PC-9 (cell line): ENCODE data around the gene DLX4. TPM values are rescaled to one million over a fixed set of nuclear protein-coding genes. Genes with fewer than 3 reads are reported as not detected.

ENCODE experiments used
- BruUV-seq: library from RNA; stranded (reverse); fragments of 400-500 nt; replicated peaks from 2 replicates; lab custom pipeline; 2021; lab: Mats Ljungman, UMichigan
- CTCF ChIA-PET: fragments of 300-600 bp; sonication (Branson Sonifier 250); formaldehyde crosslinking; loops from one replicate; lab custom pipeline; 2022; ENCODE audit warnings: antibody characterized with exemption; lab: Charles Lee
- POLR2A ChIA-PET: fragments of 300-600 bp; sonication (Branson Sonifier 250); formaldehyde crosslinking; loops from one replicate; lab custom pipeline; 2022; ENCODE audit warnings: antibody characterized with exemption; ENCODE audit not compliant: unreplicated experiment; lab: Charles Lee
- DNase-seq, 2 experiments: peaks; one replicate each; pipeline versions ENCODE4 v3.0.0 to v3.0.0-alpha.2; 2015 to 2022; ENCODE audit warnings: mixed read lengths in 1 of 2
- H2AFZ ChIP-seq: fragments of 200-600 bp; sonication (generic); 2 replicates; pipeline ENCODE4 v1.8.1; 2017; ENCODE audit warnings: antibody characterized with exemption
- H3F3A ChIP-seq: fragments of 200-600 bp; sonication (generic); 2 replicates; pipeline ENCODE4 v1.8.1; 2017; ENCODE audit warnings: antibody characterized with exemption, mild to moderate bottlenecking, low read depth; ENCODE audit not compliant: insufficient read depth
- H3K27ac ChIP-seq: fragments of 200-600 bp; sonication (generic); 2 replicates; pipeline ENCODE4 v1.6.1; 2016; ENCODE audit warnings: mixed run types
- H3K27me3 ChIP-seq: fragments of 200-600 bp; sonication (generic); 2 replicates; pipeline ENCODE4 v1.6.1; 2016; ENCODE audit warnings: low read depth, mixed run types; ENCODE audit not compliant: insufficient read depth
- H3K36me3 ChIP-seq: fragments of 200-600 bp; sonication (generic); 2 replicates; pipeline ENCODE4 v1.6.1; 2016; ENCODE audit warnings: low read depth, mixed run types
- H3K4me1 ChIP-seq: fragments of 200-600 bp; sonication (generic); replicated peaks from 2 replicates; pipeline ENCODE4 v1.6.1; 2016; ENCODE audit warnings: mixed run types; ENCODE audit not compliant: insufficient read depth
- H3K4me2 ChIP-seq: fragments of 200-600 bp; sonication (generic); 2 replicates; pipeline ENCODE4 v1.6.1; 2017; ENCODE audit warnings: mixed run types
- H3K4me3 ChIP-seq: fragments of 200-600 bp; sonication (generic); 2 replicates; pipeline ENCODE4 v1.6.1; 2016; ENCODE audit warnings: mixed run types
- H3K79me2 ChIP-seq: fragments of 200-600 bp; sonication (generic); 2 replicates; pipeline ENCODE4 v1.6.1; 2017; ENCODE audit warnings: low read depth, mixed run types
- H3K9me2 ChIP-seq: fragments of 200-600 bp; sonication (generic); 2 replicates; pipeline ENCODE4 v1.8.1; 2017; ENCODE audit warnings: mild to moderate bottlenecking; ENCODE audit not compliant: insufficient read depth
- H3K9me3 ChIP-seq: fragments of 200-600 bp; sonication (generic); 2 replicates; pipeline ENCODE4 v1.8.1; 2016; ENCODE audit warnings: low read depth; ENCODE audit not compliant: insufficient read depth
- H4K20me1 ChIP-seq: fragments of 200-600 bp; sonication (generic); 2 replicates; pipeline ENCODE4 v1.8.1; 2017; ENCODE audit not compliant: insufficient read depth
- EZH2 ChIP-seq: fragments of 200-600 bp; sonication (generic); IDR thresholded peaks from 2 replicates; pipeline ENCODE4 v1.8.0; 2017; ENCODE audit warnings: antibody characterized with exemption, low read depth
- intact Hi-C: fragments of 100-400 bp; cut with micrococcal nuclease; formaldehyde crosslinking; loops from one replicate; pipeline ENCODE4 v1.10.0; 2022; ENCODE audit not compliant: unreplicated experiment
- total RNA-seq: library from RNA; stranded (reverse); gene quantifications from 2 replicates; pipeline ENCODE4 v1.2.3, GENCODE V29; 2021
- TF ChIP-seq, protein P1 (sequence below): fragments of 200-600 bp; sonication (generic); conservative IDR thresholded peaks from 2 replicates; pipeline ENCODE4 v1.6.1; 2017; ENCODE audit warnings: mixed run types, antibody characterized with exemption, mild to moderate bottlenecking, moderate library complexity

The DLX4 gene
- total RNA-seq, 1 experiment from 2014 or later: 8.8 TPM

GRCh38 chr17:49980703-49981197 lies 11.8 kb downstream of the DLX4 start:
- H3K27ac ChIP-seq: no peak overlapping the region
- no peak overlapping the region for H3K4me2 ChIP-seq
- no peaks in the 10 kb centered on the region for H3K9me3 ChIP-seq
- H3K4me3 ChIP-seq: no peak overlapping the region
- no peak overlapping the region for H2AFZ ChIP-seq
- peaks cover 9% of the 10 kb centered on the region; the same call in 1 of the 2 replicates for H3K4me1 ChIP-seq
- no peaks in the 10 kb centered on the region for H4K20me1 ChIP-seq
- intact Hi-C loops: no loop called here
- H3K9me2 ChIP-seq: no peaks in the 10 kb centered on the region
- no TSS peak for BruUV-seq
- DNase-seq: no peak
- TF ChIP-seq, protein P1, sequence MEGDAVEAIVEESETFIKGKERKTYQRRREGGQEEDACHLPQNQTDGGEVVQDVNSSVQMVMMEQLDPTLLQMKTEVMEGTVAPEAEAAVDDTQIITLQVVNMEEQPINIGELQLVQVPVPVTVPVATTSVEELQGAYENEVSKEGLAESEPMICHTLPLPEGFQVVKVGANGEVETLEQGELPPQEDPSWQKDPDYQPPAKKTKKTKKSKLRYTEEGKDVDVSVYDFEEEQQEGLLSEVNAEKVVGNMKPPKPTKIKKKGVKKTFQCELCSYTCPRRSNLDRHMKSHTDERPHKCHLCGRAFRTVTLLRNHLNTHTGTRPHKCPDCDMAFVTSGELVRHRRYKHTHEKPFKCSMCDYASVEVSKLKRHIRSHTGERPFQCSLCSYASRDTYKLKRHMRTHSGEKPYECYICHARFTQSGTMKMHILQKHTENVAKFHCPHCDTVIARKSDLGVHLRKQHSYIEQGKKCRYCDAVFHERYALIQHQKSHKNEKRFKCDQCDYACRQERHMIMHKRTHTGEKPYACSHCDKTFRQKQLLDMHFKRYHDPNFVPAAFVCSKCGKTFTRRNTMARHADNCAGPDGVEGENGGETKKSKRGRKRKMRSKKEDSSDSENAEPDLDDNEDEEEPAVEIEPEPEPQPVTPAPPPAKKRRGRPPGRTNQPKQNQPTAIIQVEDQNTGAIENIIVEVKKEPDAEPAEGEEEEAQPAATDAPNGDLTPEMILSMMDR: no peak
- no peaks in the 10 kb centered on the region; the same call in 1 of the 2 replicates for H3K27me3 ChIP-seq
- ChIA-PET CTCF (no interaction called here), POLR2A (no interaction called here)
- no peaks in the 10 kb centered on the region for H3F3A ChIP-seq
- H3K79me2 ChIP-seq: no peaks in the 10 kb centered on the region
- H3K36me3 ChIP-seq: no peaks in the 10 kb centered on the region

DNA sequence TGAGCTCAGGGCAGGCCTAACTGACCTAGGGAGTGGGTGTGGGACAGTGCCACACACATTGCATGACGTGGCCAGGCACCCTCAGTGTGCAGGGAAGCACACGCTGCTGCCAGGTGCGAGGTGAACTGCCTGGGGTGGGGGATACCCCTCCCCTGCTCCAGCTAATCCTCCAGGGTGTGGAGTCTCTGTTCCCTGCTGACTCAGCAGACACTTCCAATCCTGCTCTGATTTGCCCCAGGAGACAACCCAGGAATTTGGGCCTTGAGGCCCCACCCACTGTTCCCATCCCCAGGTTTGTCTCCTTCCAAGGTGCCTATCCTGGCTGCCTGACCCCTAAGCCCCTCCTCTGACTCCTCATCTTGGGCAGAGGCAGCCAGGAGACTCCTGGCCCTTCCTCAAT lies 15.3 kb downstream of the DLX4 start:
- no peaks in the 10 kb centered on the region for H3K9me3 ChIP-seq
- no peak overlapping the region for H2AFZ ChIP-seq
- H3K4me2 ChIP-seq: no peak overlapping the region
- H3F3A ChIP-seq: no peaks in the 10 kb centered on the region
- no peaks in the 10 kb centered on the region for H4K20me1 ChIP-seq
- H3K4me1 ChIP-seq: peaks cover 6% of the 10 kb centered on the region
- H3K27ac ChIP-seq: no peak overlapping the region
- H3K36me3 ChIP-seq: no peaks in the 10 kb centered on the region
- TF ChIP-seq EZH2: no peak
- TF ChIP-seq, protein P1: no peak
- no peak for DNase-seq
- no TSS peak for BruUV-seq
- H3K27me3 ChIP-seq: no peaks in the 10 kb centered on the region; the same call in 1 of the 2 replicates
- intact Hi-C loops: no loop called here
- ChIA-PET POLR2A (interaction anchor here (0.7 kb wide), 1 partner anchor 630 kb away, joined by 5 read pairs; no protein-coding TSS in a partner anchor), CTCF (interaction anchor here (0.6 kb wide), 2 partner anchors 229 to 485 kb away, joined by 3 to 8 read pairs; no protein-coding TSS in a partner anchor)
- H3K79me2 ChIP-seq: no peaks in the 10 kb centered on the region
- no peaks in the 10 kb centered on the region for H3K9me2 ChIP-seq
- H3K4me3 ChIP-seq: no peak overlapping the region

- no peaks in the 10 kb centered on the region; the same call in 1 of the 2 replicates for H3K27me3 ChIP-seq
- peaks cover 6% of the 10 kb centered on the region for H3K4me1 ChIP-seq
- CTCF ChIA-PET: interaction anchor here (0.6 kb wide), 2 partner anchors 229 to 485 kb away, joined by 3 to 8 read pairs; no protein-coding TSS in a partner anchor
- POLR2A ChIA-PET: no interaction called here
- H4K20me1 ChIP-seq: no peaks in the 10 kb centered on the region
- BruUV-seq: no TSS peak
- H3K4me2 ChIP-seq: no peak overlapping the region
- H3F3A ChIP-seq: no peaks in the 10 kb centered on the region
- no peak overlapping the region for H3K4me3 ChIP-seq
- no peak overlapping the region for H2AFZ ChIP-seq
- H3K79me2 ChIP-seq: no peaks in the 10 kb centered on the region
- intact Hi-C loops: no loop called here
- TF ChIP-seq EZH2: no peak
- TF ChIP-seq, protein P1: no peak
- no peak overlapping the region for H3K27ac ChIP-seq
- H3K9me3 ChIP-seq: no peaks in the 10 kb centered on the region
- H3K9me2 ChIP-seq: no peaks in the 10 kb centered on the region
- H3K36me3 ChIP-seq: no peaks in the 10 kb centered on the region
- DNase-seq: no peak
Observed at GRCh38 chr17:49984776-49985175, 15.8 kb downstream of the DLX4 start.
